ENCODE data around the gene NEU2. TPM values are rescaled to one million over a fixed set of nuclear protein-coding genes. Genes with fewer than 3 reads are reported as not detected.
"Not testable (repeated sequence)": the region's sequence is repeated elsewhere in the genome, so short reads cannot be mapped to it uniquely, and the experiment has no call there.

Gene NEU2
- polyA plus RNA-seq, 3 donors from 2014 or later = not detected

- Mint-ChIP-seq H3K4me1 (peaks cover 59 to 62% of the 10 kb centered on the region in 2 donors), H3K27ac (peak overlapping the region; percentile 93 to 99 (median 96)), H3K9me3 (no peaks in the 10 kb centered on the region), H3K27me3 (ENCODE audit: low read depth in 3 of 3) (peaks cover 8 to 17% (median 13%) of the 10 kb centered on the region in 3 donors), H3K36me3 (peaks cover 2 to 7% (median 2%) of the 10 kb centered on the region in 3 donors), H3K4me3 (peak overlapping the region; percentile 85 to 97 (median 92))
- DNase-seq = peak in 2 of 3 donors; percentile 42 to 50
These were observed 28.6 kb downstream of the NEU2 start for GRCh38 chr2:233060980-233061590.

DNA sequence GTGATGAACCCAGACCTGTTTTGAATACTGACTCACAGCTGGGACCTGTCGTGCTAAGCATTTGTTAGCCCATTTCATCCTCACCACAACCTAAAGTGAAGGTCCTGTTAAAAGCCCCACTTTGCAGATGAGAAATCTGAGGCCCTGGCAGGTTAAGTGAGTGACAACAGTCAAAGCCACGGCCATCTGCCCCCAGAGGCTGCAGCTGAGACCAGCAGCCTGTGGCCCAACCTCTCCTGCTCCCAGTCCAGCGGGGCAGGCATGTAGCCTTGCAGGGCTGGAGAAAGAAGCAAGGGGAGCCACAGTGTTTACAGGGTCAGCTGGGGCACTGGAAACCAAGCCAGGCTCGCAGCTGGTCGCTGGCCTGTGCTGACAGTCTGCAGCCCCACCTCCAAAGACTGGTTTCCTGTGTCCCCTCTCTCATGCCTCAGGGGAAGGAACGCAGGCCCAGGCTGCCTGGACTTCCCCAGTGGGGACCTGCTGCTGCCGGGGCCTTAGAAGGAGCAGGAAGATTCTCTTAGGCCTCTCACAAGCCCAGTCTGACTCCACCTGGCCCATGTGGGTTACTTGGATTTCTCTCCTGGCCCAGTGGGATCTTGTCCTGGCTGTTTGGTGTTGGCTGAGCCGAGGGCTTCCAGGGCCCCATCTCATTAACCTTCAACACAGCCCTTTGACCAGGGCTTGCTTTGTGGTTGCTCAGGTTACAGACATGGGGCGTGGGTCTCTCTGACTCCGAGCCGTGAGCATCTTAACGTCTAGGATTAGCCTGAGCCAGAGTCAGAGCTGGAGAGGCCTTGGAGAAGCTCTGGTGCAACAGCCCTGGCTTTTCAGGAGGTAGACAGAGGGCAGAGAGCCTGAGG is 29.3 kb downstream of the NEU2 start:
- Mint-ChIP-seq H3K27ac (peak overlapping the region; percentile 93 to 99 (median 96)), H3K36me3 (peaks cover 4 to 9% (median 7%) of the 10 kb centered on the region in 3 donors), H3K9me3 (no peaks in the 10 kb centered on the region), H3K4me1 (peaks cover 66 to 70% of the 10 kb centered on the region in 2 donors), H3K27me3 (ENCODE audit: low read depth in 3 of 3) (peaks cover 8 to 17% (median 14%) of the 10 kb centered on the region in 3 donors), H3K4me3 (peak overlapping the region; percentile 85 to 97 (median 92))
- peak; percentile 50 to 55 (median 52) for DNase-seq

GRCh38 chr2:233062451-233062850 is 30.0 kb downstream of the NEU2 start:
- DNase-seq = no peak
- peaks cover 73 to 76% of the 10 kb centered on the region in 2 donors for H3K4me1 Mint-ChIP-seq
- H3K36me3 Mint-ChIP-seq = peaks cover 9 to 15% (median 13%) of the 10 kb centered on the region in 3 donors
- H3K9me3 Mint-ChIP-seq = no peaks in the 10 kb centered on the region
- H3K4me3 Mint-ChIP-seq = peak overlapping the region; percentile 85 to 97 (median 92)
- peaks cover 8 to 17% (median 15%) of the 10 kb centered on the region in 3 donors for H3K27me3 Mint-ChIP-seq (ENCODE audit: low read depth in 3 of 3)
- H3K27ac Mint-ChIP-seq = peak overlapping the region; percentile 93 to 99 (median 96)

DNA sequence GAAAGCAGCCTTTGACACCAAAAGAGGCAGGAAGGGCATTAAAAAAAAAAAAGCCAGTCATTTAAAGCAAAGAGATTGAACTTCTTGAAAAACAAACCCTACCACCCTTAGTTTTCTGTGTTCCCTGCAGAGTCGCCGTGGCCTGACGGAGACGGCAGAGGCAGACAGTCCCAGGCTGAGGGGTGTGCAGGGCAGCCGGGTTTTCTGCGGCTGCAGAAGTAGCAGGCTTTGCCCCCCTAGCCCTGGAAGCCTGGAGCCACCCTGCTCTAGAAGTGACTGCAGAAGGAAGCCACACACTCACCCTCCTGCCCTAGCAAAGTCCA is 30.4 kb downstream of the NEU2 start:
- peak in 1 of 3 donors; percentile 23 for DNase-seq
- H3K9me3 Mint-ChIP-seq = no peaks in the 10 kb centered on the region
- H3K27me3 Mint-ChIP-seq (ENCODE audit: low read depth in 3 of 3) = peaks cover 8 to 17% (median 15%) of the 10 kb centered on the region in 3 donors
- peaks cover 77 to 79% of the 10 kb centered on the region in 2 donors for H3K4me1 Mint-ChIP-seq
- peak overlapping the region; percentile 85 to 97 (median 92) for H3K4me3 Mint-ChIP-seq
- H3K36me3 Mint-ChIP-seq = peaks cover 10 to 17% (median 15%) of the 10 kb centered on the region in 3 donors
- H3K27ac Mint-ChIP-seq = peak overlapping the region; percentile 93 to 99 (median 96)

DNA sequence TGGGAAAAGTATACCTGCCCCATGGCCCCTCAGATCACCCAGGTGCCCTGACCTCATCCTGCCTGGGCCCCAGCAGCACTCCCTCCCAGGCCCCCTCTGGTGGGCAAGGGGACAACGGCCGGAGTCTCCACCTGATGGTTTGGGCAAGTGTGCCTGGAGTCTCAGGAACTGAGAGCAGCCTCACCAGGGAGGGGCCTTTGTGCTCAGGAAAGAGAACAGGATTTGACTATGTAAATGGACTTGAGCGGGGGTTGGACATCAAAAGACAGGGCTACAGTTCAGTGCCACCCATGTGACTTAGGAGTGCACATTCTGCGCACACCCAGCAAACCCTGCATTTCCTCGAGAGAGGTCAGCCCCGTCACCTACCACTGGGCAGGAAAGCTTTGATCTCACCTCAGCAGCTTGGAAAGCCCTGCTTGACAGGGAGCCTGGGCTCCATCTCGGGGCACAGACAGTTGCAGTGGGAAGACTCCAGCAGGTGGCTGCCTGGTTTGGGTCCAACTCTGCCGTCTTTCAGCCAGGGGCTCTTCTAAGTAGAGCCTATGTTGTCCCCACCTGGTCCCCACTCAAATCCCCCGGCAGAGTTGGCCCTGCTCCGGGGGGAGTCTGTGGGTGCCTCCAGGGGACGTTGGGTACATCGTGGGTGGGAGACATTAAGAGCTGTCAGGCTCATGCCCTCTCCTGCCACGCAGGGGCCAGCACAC is 30.9 kb downstream of the NEU2 start:
- Mint-ChIP-seq H3K36me3 (peaks cover 11 to 17% (median 16%) of the 10 kb centered on the region in 3 donors), H3K4me3 (peak overlapping the region; percentile 85 to 97 (median 92)), H3K9me3 (no peaks in the 10 kb centered on the region), H3K27me3 (ENCODE audit: low read depth in 3 of 3) (peaks cover 8 to 17% (median 15%) of the 10 kb centered on the region in 3 donors), H3K27ac (peak overlapping the region; percentile 93 to 99 (median 96)), H3K4me1 (peaks cover 74 to 79% of the 10 kb centered on the region in 2 donors)
- DNase-seq = peak in 2 of 3 donors; percentile 41 to 51

DNA sequence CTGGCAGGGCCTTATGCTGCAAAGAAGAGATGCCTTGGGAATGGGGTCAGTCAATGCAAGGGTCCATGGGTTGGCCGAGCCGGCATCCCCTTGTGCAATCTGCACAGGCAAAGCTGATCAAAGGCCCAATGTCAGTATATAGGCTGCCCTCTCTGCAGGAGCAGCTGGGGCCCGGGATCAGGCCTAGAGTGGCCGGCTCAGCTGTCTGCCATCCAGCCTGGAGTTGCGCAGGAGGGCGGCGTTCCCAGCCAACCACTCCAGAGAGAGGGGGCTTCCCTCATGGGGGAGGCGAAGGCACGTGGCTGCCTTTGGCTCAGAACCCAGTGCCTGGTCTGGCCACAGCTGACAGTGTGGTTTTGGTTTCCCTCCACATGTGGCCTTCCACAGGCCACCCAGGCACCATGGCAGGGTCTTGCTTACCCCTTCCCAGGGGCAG is 31.5 kb downstream of the NEU2 start:
- Mint-ChIP-seq H3K4me1 (peaks cover 68 to 79% of the 10 kb centered on the region in 2 donors), H3K36me3 (peaks cover 16 to 20% (median 17%) of the 10 kb centered on the region in 3 donors), H3K4me3 (peak overlapping the region; percentile 85 to 97 (median 92))

DNA sequence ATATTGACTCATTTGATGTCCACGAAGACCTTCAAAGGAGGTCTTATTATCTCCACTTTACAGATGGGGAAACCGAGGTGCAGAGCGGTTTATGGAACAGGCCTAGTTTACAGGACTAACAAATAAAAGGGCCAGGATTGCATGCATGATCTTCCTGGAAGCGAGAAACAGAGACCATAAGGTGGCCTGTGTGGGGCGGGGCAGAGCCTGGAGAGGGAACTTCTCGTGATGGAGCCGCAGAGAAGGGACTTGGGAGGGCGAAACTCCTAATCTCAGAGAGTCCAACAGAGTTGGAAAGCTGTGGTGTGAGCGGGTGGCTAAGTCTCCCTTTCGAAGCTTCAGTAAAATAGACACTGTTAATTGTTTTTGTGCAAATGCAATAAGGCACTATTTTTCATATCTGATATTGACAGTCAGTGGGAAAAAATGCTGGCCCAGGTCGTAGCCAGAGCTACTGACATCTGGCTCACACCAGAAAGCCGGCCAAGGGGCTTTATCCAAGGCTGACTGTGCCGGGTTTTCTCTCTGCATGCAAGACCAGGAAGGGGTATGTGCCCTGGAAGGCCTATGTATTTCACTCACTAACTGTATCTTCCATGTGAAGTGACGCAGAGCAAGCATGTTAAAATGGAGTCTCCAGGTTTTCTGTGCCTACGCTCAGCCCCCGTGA is 32.2 kb downstream of the NEU2 start:
- Mint-ChIP-seq H3K27ac (peak overlapping the region; percentile 57 to 99 (median 90)), H3K27me3 (ENCODE audit: low read depth in 3 of 3) (peaks cover 8 to 17% (median 14%) of the 10 kb centered on the region in 3 donors), H3K36me3 (peaks cover 16 to 20% (median 17%) of the 10 kb centered on the region in 3 donors), H3K9me3 (no peaks in the 10 kb centered on the region), H3K4me1 (peaks cover 65 to 80% of the 10 kb centered on the region in 2 donors), H3K4me3 (peak overlapping the region; percentile 85 to 97 (median 92))
- no peak for DNase-seq

More for the DNA sequence above, 31.5 kb downstream of the NEU2 start:
- peaks cover 8 to 17% (median 15%) of the 10 kb centered on the region in 3 donors for H3K27me3 Mint-ChIP-seq (ENCODE audit: low read depth in 3 of 3)
- DNase-seq = peak in 2 of 3 donors; percentile 42 to 44
- H3K27ac Mint-ChIP-seq = peak overlapping the region; percentile 93 to 99 (median 96)
- H3K9me3 Mint-ChIP-seq = no peaks in the 10 kb centered on the region

- Mint-ChIP-seq H3K27ac (peak overlapping the region; percentile 83 to 99 (median 90)), H3K27me3 (ENCODE audit: low read depth in 3 of 3) (peaks cover 5 to 12% (median 9%) of the 10 kb centered on the region in 3 donors), H3K4me1 (peaks cover 59 to 80% of the 10 kb centered on the region in 2 donors), H3K36me3 (peaks cover 16 to 20% (median 17%) of the 10 kb centered on the region in 3 donors), H3K4me3 (peak overlapping the region; percentile 85 to 97 (median 92))
- not testable (repeated sequence) for DNase-seq, H3K9me3 Mint-ChIP-seq
These were observed 32.7 kb downstream of the NEU2 start for GRCh38 chr2:233065200-233065589.

- peaks cover 57 to 88% of the 10 kb centered on the region in 2 donors for H3K4me1 Mint-ChIP-seq
These were observed 33.5 kb downstream of the NEU2 start for GRCh38 chr2:233065954-233066470.

GRCh38 chr2:233068762-233069418 is 36.4 kb downstream of the NEU2 start:
- no peak for DNase-seq
- peaks cover 39 to 77% of the 10 kb centered on the region in 2 donors for H3K4me1 Mint-ChIP-seq
- H3K36me3 Mint-ChIP-seq = peaks cover 18 to 34% (median 32%) of the 10 kb centered on the region in 3 donors

More at GRCh38 chr2:233065954-233066470, 33.5 kb downstream of the NEU2 start:
- Mint-ChIP-seq H3K9me3 (no peaks in the 10 kb centered on the region), H3K27ac (peak overlapping the region; percentile 24 to 90 (median 86)), H3K36me3 (peaks cover 17 to 20% (median 19%) of the 10 kb centered on the region in 3 donors), H3K27me3 (ENCODE audit: low read depth in 3 of 3) (peaks cover 3 to 7% (median 5%) of the 10 kb centered on the region in 3 donors), H3K4me3 (peak overlapping the region; percentile 44 to 74 (median 63))
- DNase-seq = peak in 2 of 3 donors; percentile 35 to 36

DNA sequence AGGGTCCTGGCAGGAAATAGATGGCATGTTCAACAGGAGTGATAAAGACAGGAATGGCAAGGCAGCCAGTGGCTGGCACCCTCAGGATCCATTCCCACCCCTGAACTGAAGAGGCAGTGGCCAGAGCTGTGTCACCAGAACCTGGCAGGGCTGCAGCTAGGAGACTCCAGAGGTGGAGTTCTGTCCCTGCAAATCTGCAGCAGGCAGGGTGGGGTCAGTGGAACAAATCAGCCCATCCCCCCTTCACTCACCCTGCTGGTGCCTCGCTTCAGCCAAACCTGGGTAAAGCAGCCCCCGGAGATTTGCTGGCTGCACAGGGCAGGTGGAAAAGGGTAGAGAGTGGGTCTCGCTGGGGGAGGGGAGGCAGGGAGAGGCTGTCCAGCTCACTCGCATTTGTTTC is 40.4 kb downstream of the NEU2 start:
- DNase-seq = no peak
- H3K9me3 Mint-ChIP-seq = no peaks in the 10 kb centered on the region
- peaks cover under 1 to 46% of the 10 kb centered on the region in 2 donors for H3K4me1 Mint-ChIP-seq
- peak overlapping the region in 3 of 5 donors; percentile 17 to 50 (median 42) for H3K4me3 Mint-ChIP-seq
- H3K27ac Mint-ChIP-seq = peak overlapping the region in 1 of 6 donors; percentile 73
- peaks cover 1 to 7% (median 2%) of the 10 kb centered on the region in 3 donors for H3K27me3 Mint-ChIP-seq (ENCODE audit: low read depth in 3 of 3)
- H3K36me3 Mint-ChIP-seq = peaks cover 8 to 22% (median 19%) of the 10 kb centered on the region in 3 donors

More at GRCh38 chr2:233068762-233069418, 36.4 kb downstream of the NEU2 start:
- Mint-ChIP-seq H3K9me3 (no peaks in the 10 kb centered on the region), H3K4me3 (peak overlapping the region; percentile 59 to 85 (median 78)), H3K27ac (peak overlapping the region in 5 of 6 donors; percentile 84 to 95 (median 91)), H3K27me3 (ENCODE audit: low read depth in 3 of 3) (peaks cover 0 to 3% (median 2%) of the 10 kb centered on the region in 3 donors)

DNA sequence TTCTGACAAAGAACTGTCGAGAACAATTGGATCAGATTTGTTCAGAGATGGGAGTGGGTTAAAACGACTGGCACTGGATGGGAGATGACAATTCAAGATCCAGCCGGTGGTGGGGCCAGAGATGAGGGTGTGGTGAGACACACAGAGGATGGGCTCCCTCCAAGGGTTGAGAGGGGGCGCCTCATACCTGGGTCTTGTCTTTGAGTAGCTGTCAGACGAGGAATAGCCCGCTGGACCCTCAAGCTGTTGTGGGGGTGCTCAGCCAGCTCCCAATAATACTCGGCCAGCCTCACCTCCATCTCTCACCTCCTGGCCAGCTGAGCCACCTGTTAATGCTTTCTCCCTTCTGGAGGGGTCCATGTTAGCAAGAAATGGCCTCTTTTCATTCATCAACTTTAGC is 41.6 kb downstream of the NEU2 start:
- H3K36me3 Mint-ChIP-seq = peaks cover 12 to 19% (median 16%) of the 10 kb centered on the region in 3 donors
- no peak overlapping the region for H3K27ac Mint-ChIP-seq
- H3K4me1 Mint-ChIP-seq = peaks cover 0 to 47% of the 10 kb centered on the region in 2 donors
- no peak overlapping the region for H3K4me3 Mint-ChIP-seq
- no peaks in the 10 kb centered on the region for H3K9me3 Mint-ChIP-seq
- peaks cover 2 to 11% (median 6%) of the 10 kb centered on the region in 3 donors for H3K27me3 Mint-ChIP-seq (ENCODE audit: low read depth in 3 of 3)
- DNase-seq = no peak

Data from immature natural killer cell (primary cell).